Measurements from ENCODE around the gene ZAR1L.
"Not testable (repeated sequence)": the region's sequence is repeated elsewhere in the genome, so short reads cannot be mapped to it uniquely, and the experiment has no call there.

The ZAR1L gene, protein sequence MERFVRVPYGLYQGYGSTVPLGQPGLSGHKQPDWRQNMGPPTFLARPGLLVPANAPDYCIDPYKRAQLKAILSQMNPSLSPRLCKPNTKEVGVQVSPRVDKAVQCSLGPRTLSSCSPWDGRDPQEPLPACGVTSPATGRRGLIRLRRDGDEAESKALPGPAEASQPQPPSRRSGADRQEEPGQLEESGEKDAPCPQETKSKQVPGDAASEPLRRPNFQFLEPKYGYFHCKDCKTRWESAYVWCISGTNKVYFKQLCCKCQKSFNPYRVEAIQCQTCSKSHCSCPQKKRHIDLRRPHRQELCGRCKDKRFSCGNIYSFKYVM

GRCh38 chr13:32315238-32316027, at the start of gene ZAR1L, which contains the start of gene BRCA2:
TSS of gene ZAR1L (minus strand) at chr13:32315363. CDS start at chr13:32311925, 3,438 bp downstream.
TSS of gene BRCA2 (plus strand) at chr13:32315508. CDS start at chr13:32316461, 953 bp downstream.
- DNase-seq = peak; percentile 77

DNA sequence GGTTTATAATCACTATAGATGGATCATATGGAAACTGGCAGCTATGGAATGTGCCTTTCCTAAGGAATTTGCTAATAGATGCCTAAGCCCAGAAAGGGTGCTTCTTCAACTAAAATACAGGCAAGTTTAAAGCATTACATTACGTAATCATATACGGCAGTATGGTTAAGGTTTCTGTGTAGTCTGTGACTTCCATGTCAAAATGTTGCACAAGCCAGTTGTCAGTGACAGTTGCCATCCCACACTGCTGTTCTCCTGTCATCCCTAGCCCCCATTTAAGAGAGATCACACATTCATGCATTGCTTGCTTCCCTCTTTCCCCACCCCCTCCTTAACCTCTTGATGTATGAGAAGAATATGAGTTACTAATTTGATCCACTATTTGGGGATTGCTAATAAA, 47.4 kb upstream of the ZAR1L start:
- DNase-seq = no peak

GRCh38 chr13:32355935-32356334, 40.8 kb upstream of the ZAR1L start:
- not testable (repeated sequence) for DNase-seq

GRCh38 chr13:32354040-32354439, 38.9 kb upstream of the ZAR1L start:
- no peak for DNase-seq

DNA sequence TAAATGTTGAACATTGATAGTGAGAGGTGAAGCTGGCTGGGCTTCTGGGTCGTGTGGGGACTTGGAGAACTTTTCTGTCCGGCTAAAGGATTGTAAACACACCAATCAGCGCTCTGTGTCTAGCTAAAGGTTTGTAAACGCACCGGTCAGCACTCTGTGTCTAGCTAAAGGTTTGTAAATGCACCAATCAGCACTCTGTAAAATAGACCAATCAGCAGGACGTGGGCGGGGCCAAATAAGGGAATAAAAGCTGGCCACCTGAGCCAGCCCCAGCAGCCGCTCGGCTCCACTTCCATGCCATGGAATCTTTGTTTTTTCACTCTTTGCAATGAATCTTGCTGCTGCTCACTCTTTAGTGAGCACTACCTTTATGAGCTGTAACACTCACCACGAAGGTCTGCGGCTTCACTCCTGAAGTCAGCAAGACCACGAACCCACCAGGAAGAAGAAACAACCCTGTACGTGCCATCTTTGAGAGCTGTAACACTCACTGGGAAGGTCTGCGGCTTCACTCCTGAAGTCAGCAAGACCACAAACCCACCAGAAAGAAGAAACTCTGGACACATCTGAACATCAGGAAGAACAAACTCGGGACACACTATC, 35.8 kb upstream of the ZAR1L start:
- DNase-seq = not testable (repeated sequence)

DNA sequence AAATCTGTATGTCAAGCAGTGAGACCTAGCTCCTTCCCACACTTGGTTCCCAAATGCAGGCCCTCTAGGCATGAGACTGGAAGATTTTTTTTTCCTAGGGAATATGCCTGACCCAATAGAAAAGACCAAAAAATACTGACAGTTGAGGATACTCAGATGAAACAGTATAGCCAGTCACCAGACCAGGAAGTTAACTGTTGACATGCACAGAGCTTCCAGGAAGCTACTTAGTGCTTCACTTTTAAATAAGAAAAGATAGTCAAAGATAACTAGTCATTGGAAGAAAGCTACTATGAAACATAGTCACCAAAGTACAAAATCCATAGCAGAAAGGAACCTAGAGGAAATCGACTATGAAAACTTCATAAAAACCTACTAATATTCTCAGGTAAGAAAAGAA, 32.5 kb upstream of the ZAR1L start:
- no peak for DNase-seq

GRCh38 chr13:32340914-32341313, 25.8 kb upstream of the ZAR1L start:
- no peak for DNase-seq

DNA sequence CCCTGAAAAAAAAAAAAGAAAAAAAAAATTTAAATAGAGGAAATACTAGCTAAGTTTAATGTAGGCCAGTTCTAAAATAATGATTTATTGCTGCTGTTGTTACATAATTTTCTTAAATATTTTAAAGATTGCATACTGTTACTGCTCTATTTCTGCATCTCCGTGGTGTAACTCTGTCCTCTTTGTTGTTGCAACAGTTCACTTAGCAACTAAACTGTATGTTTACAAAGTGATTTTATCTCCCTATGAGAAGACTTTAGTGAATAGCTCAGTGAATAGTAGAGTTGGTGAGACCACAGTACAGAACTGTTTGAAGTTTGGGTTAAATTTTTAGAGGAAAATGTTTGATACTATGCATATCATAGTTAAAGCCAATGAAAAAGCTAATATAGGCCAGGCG, 19.5 kb upstream of the ZAR1L start:
- no peak for DNase-seq

GRCh38 chr13:32330441-32330840, 15.3 kb upstream of the ZAR1L start:
- no peak for DNase-seq

DNA sequence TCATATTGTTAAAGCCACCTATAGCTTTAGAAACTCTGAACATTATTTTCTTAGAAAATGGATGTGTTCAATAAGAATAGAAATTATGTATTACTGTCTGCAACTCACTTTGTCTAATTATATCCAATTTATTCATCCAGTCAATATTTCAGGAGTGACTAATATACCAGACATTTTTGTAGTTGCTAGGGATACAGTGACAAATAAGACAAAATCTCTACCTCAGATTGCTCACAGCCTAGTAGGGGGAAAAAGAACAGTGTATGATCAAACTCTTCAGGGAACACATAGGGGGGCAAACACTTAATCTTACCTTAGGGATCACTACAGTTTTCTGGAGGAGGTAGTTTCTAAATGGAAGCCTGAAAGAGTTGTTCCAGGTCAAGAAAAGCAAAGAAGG, 8.7 kb upstream of the ZAR1L start:
- no peak for DNase-seq

DNA sequence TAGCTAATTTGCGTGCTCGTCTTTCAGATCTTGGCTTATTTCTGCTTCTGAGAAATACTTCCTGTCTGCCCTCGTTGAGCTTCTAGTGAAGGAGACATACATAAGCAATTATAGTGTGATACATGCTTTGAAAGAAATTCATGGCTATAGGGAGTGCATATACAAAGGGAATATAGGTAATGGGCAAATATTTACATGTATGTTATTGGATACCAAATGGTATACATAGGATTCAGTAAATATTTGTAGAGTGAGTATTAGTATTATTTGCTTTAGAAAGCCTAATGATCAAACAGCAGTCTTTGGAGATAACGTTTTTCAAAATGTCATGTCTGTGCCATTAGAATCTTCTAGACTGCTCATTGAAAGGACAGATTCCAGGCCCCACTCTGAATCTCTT, 5.4 kb upstream of the ZAR1L start:
- no peak for DNase-seq

- DNase-seq = no peak
Observed at GRCh38 chr13:32317716-32318465, 2.7 kb upstream of the ZAR1L start.

DNA sequence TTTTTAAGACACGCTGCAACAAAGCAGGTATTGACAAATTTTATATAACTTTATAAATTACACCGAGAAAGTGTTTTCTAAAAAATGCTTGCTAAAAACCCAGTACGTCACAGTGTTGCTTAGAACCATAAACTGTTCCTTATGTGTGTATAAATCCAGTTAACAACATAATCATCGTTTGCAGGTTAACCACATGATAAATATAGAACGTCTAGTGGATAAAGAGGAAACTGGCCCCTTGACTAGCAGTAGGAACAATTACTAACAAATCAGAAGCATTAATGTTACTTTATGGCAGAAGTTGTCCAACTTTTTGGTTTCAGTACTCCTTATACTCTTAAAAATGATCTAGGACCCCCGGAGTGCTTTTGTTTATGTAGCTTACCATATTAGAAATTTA, 1.3 kb upstream of the ZAR1L start:
- no peak for DNase-seq

DNA sequence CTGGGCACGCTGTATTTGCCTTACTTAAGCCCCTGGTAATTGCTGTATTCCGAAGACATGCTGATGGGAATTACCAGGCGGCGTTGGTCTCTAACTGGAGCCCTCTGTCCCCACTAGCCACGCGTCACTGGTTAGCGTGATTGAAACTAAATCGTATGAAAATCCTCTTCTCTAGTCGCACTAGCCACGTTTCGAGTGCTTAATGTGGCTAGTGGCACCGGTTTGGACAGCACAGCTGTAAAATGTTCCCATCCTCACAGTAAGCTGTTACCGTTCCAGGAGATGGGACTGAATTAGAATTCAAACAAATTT, 821 bp upstream of the ZAR1L start:
- DNase-seq = no peak

DNA sequence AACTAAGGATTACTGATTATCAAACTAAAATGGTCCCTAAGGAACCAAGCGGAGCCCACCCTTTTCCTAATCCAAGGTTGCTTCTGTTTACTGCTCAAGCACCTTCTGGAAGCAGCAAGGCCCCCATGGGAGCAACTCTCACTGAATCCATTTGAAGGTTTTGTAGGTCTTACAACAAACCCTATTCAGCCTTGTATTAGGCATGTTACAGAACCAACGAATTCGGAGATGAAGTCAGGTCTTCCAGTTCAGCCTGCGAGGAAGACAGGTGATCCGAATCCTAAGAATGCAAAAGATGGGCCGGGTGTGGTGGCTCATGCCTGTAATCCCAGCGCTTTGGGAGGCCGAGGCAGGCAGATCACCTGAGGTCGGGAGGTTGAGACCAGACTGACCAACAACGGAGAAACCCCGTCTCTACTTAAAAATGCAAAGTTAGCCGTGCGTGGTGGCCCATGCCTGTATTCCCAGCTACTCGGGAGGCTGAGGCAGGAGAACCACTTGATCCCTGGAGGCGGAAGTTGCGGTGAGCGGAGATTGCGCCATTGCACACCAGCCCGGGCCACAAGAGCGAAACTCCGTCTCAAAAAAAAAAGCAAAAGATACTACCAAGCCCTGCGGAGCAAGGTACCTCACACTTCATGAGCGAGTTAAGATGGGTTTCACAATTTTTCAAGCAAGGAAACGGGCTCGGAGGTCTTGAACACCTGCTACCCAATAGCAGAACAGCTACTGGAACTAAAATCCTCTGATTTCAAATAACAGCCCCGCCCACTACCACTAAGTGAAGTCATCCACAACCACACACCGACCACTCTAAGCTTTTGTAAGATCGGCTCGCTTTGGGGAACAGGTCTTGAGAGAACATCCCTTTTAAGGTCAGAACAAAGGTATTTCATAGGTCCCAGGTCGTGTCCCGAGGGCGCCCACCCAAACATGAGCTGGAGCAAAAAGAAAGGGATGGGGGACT, 609 bp downstream of the ZAR1L start:
- no peak for DNase-seq

GRCh38 chr13:32311188-32311897, 3.8 kb downstream of the ZAR1L start:
- DNase-seq = no peak

DNA sequence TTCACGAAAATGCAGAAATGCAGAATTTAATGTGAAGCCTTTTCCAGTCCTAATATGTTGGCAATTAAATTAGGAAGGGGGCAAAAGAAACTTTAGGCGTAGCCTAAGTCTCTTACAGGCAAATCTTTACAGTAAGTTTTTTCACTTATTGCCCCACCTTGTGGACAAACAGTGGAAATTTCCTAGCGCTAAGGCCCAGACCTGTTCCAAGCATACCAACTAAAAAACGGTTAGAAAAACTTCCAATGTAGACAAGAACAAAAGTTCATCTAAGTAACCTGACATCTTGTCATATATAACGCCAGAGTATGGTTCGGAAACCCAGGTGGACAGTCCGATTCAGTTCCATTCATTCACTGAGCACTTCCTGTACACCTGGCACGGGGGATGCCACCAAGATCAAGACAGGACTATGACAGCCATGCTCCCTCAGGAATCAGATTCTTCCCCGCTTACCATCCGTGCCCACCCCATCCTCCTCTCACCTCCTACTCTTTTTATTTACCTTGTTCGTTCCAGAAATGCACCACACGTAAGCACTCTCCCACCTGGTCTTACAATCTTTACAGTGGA, 4.9 kb downstream of the ZAR1L start:
- no peak for DNase-seq

DNA sequence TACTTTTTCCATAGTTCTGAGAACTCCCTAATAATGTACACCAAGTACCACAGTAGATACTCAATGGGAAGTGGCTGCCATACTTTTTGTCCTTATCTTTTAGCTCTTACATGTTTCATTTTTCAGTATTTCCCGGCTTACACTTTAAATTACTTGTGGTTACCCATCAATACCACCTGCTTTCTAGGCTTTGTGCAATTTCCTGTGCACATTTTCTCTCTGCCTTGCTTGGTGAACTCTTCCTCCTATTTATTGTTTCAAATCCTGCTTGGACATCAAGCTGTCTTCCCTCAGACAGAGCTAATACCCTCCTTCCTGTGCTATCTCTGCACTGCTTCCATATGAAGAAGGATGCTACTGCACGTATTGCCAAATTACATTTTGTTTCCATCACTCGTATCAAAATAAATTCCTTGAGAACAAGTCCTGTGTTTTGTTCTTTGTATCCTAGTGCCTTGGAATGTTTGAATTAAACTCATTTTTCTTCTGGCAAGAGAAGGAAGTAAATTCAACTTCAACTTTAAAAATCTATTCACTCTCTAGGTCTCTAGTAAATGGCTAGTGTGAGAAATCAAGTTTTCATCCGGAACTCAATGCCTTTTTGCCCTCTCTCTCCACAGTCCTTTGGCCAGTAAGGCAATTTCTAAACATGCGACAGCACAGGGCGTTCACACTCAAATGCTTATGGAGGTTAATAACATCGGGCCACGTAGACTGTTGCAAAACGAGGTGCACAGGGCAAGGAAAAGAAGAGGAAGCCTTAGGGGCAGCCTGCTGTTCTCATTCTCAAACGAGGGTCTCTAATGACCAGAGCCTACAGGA, 5.6 kb downstream of the ZAR1L start:
- DNase-seq = no peak

- DNase-seq = no peak
Observed at GRCh38 chr13:32305646-32306045, 9.5 kb downstream of the ZAR1L start.

GRCh38 chr13:32302461-32302860, 12.7 kb downstream of the ZAR1L start:
- DNase-seq = no peak

All from DMS153 (cell line).